Keratinocyte (primary cell): Measurements from ENCODE around the gene CHST12. TPM values are rescaled to one million over a fixed set of nuclear protein-coding genes. Genes with fewer than 3 reads are reported as not detected.

Experiments used
- DNase-seq: peaks from one replicate; pipeline ENCODE4 v3.0.0-alpha.2; 2011; ENCODE audit warnings: low read depth, missing footprints, low spot score
- FAIRE-seq: peaks from 2 replicates; lab custom pipeline; 2011; peaks lifted over from hg19 to GRCh38; lab: Jason Lieb, UNC
- H2AFZ ChIP-seq: 2 replicates; pipeline ENCODE4 v1.6.0; 2012; ENCODE audit warnings: low read length, control low read depth, inconsistent platforms; ENCODE audit not compliant: control insufficient read depth
- H3K27ac ChIP-seq: 2 replicates; pipeline ENCODE4 v1.5.1; 2011; ENCODE audit warnings: low read length; ENCODE audit not compliant: control insufficient read depth, insufficient read depth
- H3K27me3 ChIP-seq: 3 replicates; pipeline ENCODE4 v1.6.0; 2011; ENCODE audit warnings: low read length; ENCODE audit not compliant: control insufficient read depth, insufficient read depth; ENCODE audit errors: extremely low read depth
- H3K36me3 ChIP-seq, 2 experiments: 2 replicates in 1 of 2; 3 replicates in 1 of 2; pipeline ENCODE4 v1.5.1; 2011; ENCODE audit warnings: low read length in 2 of 2, mild to moderate bottlenecking in 1 of 2; ENCODE audit not compliant: control insufficient read depth in 2 of 2, insufficient read depth in 2 of 2; ENCODE audit errors: extremely low read depth in 1 of 2
- H3K4me1 ChIP-seq: 3 replicates; pipeline ENCODE4 v1.5.1; 2011; ENCODE audit warnings: low read length; ENCODE audit not compliant: control insufficient read depth, insufficient read depth; ENCODE audit errors: extremely low read depth
- H3K4me2 ChIP-seq: 3 replicates; pipeline ENCODE4 v1.6.0; 2011; ENCODE audit warnings: low read depth, low read length; ENCODE audit not compliant: control insufficient read depth, insufficient read depth; ENCODE audit errors: extremely low read depth
- H3K4me3 ChIP-seq, 3 experiments: fragments of 200-600 bp in 1 of 3; sonication (generic) in 1 of 3; 2 replicates in 2 of 3; 3 replicates in 1 of 3; pipeline ENCODE4 v1.5.1; 2011 to 2016; ENCODE audit warnings: low read length in 3 of 3, mild to moderate bottlenecking in 3 of 3, control low read depth in 2 of 3, inconsistent platforms in 1 of 3, low read depth in 1 of 3, mixed read lengths in 1 of 3, mixed run types in 1 of 3, moderate library complexity in 1 of 3; ENCODE audit not compliant: control insufficient read depth in 2 of 3, insufficient read depth in 2 of 3; ENCODE audit errors: extremely low read depth in 1 of 3
- H3K79me2 ChIP-seq: 2 replicates; pipeline ENCODE4 v1.6.0; 2012; ENCODE audit warnings: low read length; ENCODE audit not compliant: control insufficient read depth, insufficient read depth
- H3K9ac ChIP-seq: 3 replicates; pipeline ENCODE4 v1.6.0; 2011; ENCODE audit warnings: low read length; ENCODE audit not compliant: control insufficient read depth, insufficient read depth; ENCODE audit errors: extremely low read depth
- H3K9me1 ChIP-seq: 3 replicates; pipeline ENCODE4 v1.6.0; 2011; ENCODE audit warnings: low read length; ENCODE audit not compliant: control insufficient read depth, insufficient read depth; ENCODE audit errors: extremely low read depth
- H3K9me3 ChIP-seq: 2 replicates; pipeline ENCODE4 v1.5.1; 2012; ENCODE audit warnings: low read depth, low read length; ENCODE audit not compliant: control insufficient read depth
- H4K20me1 ChIP-seq: 3 replicates; pipeline ENCODE4 v1.6.0; 2011; ENCODE audit warnings: low read length; ENCODE audit not compliant: control insufficient read depth, insufficient read depth; ENCODE audit errors: extremely low read depth
- EZH2 ChIP-seq: IDR thresholded peaks from one replicate; pipeline ENCODE4 v1.6.1; 2012; ENCODE audit warnings: inconsistent platforms, mild to moderate bottlenecking, low read length, moderate library complexity
- dilution Hi-C: fragments of 300-500 bp; cut with MboI; formaldehyde crosslinking; loops from one replicate; pipeline ENCODE4 v1.7.0; 2020; ENCODE audit warnings: low sequenced_read_pairs; ENCODE audit not compliant: extremely low pct_ligation_motif_present
- polyA plus RNA-seq, 5 experiments: library from polyadenylated mRNA; depleted of rRNA in 3 of 5; stranded (reverse) in 3 of 5; stranded (forward) in 1 of 5; unstranded in 1 of 5; fragments of >200 nt; gene quantifications; 1 replicate in 1 of 5; 2 replicates in 3 of 5; 3 replicates in 1 of 5; pipeline versions ENCODE4 v1.2.1 to v1.2.3, GENCODE V29; 2011 to 2012; ENCODE audit warnings: missing spikeins in 2 of 5, low read depth in 1 of 5, low replicate concordance in 1 of 5
- TF ChIP-seq, protein P1 (sequence below), 3 experiments: IDR thresholded peaks in 1 of 3; conservative IDR thresholded peaks in 1 of 3; optimal IDR thresholded peaks in 1 of 3; 2 replicates in 2 of 3; 3 replicates in 1 of 3; pipeline versions ENCODE3 to v1.5.1; 2011; ENCODE audit warnings: low read length in 3 of 3, mild to moderate bottlenecking in 3 of 3, moderate library complexity in 2 of 3, control low read depth in 1 of 3, inconsistent platforms in 1 of 3; ENCODE audit not compliant: insufficient read depth in 2 of 3; ENCODE audit errors: extremely low read depth in 1 of 3

Gene CHST12
- polyA plus RNA-seq, 1 donor (not counting 4 experiments of a cell fraction or from before 2014, with no cell fraction given): 5.0 TPM

DNA sequence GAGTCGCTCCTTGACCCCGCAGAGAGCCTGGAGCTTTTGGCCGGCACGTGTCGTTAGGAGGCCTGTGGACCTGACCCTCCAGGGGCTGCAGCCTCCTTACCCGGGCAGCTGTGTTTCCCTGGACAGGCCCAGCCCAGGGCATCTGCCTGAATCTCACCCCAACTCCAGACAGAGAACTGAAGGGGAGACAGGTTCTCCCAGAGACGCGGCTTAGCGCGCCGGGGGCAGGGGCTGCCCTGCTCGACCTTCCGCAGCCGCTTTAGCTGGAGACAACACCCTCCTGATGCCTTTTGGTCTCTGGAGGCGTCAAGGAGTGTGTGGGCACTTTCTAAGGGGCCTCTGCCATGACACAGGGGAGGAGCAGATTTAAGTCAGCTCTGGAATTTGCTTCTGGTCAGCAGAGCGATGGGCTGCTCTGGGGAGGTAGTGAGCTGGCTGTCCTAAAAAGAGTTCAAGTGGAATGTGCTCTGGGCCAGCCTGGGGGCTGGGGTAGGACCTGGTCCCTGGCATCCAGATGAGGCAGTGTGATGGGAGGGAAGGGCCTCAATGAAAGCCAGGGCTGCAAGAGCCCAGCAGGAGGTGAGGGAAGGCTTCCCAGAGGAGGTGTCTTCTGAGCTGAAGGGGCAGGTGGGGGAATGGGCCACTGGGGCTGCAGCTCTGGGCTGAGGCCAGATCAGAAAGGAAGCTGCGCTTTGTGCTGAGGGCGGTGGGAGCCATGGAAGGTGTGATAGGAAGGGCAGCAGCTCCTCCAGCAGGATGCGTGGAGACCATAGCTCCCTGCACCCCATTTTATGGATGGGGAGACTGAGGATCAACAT is 67.0 kb downstream of the CHST12 start:
- no peaks in the 10 kb centered on the region for H3K79me2 ChIP-seq
- no peaks in the 10 kb centered on the region for H3K36me3 ChIP-seq
- dilution Hi-C loops: no loop called here
- H3K9ac ChIP-seq: no peak overlapping the region
- H3K4me1 ChIP-seq: peaks cover 9% of the 10 kb centered on the region
- H3K9me1 ChIP-seq: no peaks in the 10 kb centered on the region
- no peak for DNase-seq
- H3K4me2 ChIP-seq: no peak overlapping the region
- no peaks in the 10 kb centered on the region for H3K9me3 ChIP-seq
- H2AFZ ChIP-seq: no peak overlapping the region
- H4K20me1 ChIP-seq: no peaks in the 10 kb centered on the region
- TF ChIP-seq, protein P1, sequence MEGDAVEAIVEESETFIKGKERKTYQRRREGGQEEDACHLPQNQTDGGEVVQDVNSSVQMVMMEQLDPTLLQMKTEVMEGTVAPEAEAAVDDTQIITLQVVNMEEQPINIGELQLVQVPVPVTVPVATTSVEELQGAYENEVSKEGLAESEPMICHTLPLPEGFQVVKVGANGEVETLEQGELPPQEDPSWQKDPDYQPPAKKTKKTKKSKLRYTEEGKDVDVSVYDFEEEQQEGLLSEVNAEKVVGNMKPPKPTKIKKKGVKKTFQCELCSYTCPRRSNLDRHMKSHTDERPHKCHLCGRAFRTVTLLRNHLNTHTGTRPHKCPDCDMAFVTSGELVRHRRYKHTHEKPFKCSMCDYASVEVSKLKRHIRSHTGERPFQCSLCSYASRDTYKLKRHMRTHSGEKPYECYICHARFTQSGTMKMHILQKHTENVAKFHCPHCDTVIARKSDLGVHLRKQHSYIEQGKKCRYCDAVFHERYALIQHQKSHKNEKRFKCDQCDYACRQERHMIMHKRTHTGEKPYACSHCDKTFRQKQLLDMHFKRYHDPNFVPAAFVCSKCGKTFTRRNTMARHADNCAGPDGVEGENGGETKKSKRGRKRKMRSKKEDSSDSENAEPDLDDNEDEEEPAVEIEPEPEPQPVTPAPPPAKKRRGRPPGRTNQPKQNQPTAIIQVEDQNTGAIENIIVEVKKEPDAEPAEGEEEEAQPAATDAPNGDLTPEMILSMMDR (optimal IDR thresholded peaks at IDR 0.05 in 1 of 3, IDR thresholded peaks at IDR 0.05 in 1 of 3, conservative IDR thresholded peaks at IDR 0.05 in 1 of 3; ENCODE audit: extremely low read depth in 1 of 3, insufficient read depth in 2 of 3, low read length in 3 of 3): no peak
- no peak for TF ChIP-seq EZH2
- no peak overlapping the region for H3K27ac ChIP-seq
- H3K4me3 ChIP-seq: no peak overlapping the region
- FAIRE-seq: no peak
- H3K27me3 ChIP-seq: peaks cover 5% of the 10 kb centered on the region

DNA sequence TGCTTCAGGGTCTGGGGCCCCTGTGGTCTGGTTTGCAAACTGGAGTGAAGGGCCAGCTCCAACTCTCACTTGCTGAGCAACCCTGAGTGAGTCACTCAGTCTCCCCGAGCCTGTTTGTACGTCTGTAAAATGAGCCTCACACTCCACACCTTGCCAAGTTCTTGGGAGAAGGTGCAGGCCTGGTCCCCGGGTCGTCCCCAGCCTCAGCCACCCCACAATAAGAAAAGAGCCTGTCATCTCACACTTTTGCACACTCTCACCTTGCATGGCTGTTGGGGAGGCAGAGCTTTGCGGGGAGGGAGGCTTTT is 67.6 kb downstream of the CHST12 start:
- Histone ChIP-seq H3K9me3 (no peaks in the 10 kb centered on the region), H3K9ac (no peak overlapping the region), H4K20me1 (no peaks in the 10 kb centered on the region), H3K4me2 (peak overlapping the region; percentile 52), H3K4me1 (peaks cover 9% of the 10 kb centered on the region), H2AFZ (peak overlapping the region; percentile 66), H3K9me1 (no peaks in the 10 kb centered on the region), H3K4me3 (no peak overlapping the region), H3K27ac (no peak overlapping the region), H3K27me3 (peaks cover 5% of the 10 kb centered on the region), H3K36me3 (no peaks in the 10 kb centered on the region), H3K79me2 (no peaks in the 10 kb centered on the region)
- FAIRE-seq (peak; percentile 80), DNase-seq (peak; percentile 21)
- no peak for TF ChIP-seq EZH2
- dilution Hi-C loops: no loop called here

DNA sequence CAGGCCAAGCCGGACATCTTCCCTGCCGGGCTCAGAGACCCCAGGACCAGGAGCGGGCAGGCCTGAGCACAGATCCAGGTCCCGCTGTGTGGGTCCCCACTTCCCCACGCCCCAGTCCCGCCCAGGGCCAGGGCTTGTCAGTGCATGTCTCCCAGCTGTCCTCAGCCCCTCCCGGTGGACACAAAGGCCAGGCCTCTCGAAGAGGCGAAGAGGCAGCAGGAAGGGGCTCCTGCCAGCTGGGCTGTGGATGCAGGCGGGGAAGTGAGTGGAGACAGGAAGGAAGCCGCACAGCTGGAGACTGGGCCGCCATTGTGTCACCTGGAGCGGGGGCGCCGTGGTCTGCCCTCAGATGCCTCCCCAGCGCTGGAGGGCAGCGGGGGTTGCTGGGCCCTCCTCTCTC is 68.0 kb downstream of the CHST12 start:
- TF ChIP-seq EZH2: no peak
- TF ChIP-seq, protein P1 (optimal IDR thresholded peaks at IDR 0.05 in 1 of 3, IDR thresholded peaks at IDR 0.05 in 1 of 3, conservative IDR thresholded peaks at IDR 0.05 in 1 of 3; ENCODE audit: extremely low read depth in 1 of 3, insufficient read depth in 2 of 3, low read length in 3 of 3): no peak
- no peak overlapping the region for H3K27ac ChIP-seq
- peaks cover 9% of the 10 kb centered on the region for H3K4me1 ChIP-seq
- peak overlapping the region; percentile 52 for H3K4me2 ChIP-seq
- H4K20me1 ChIP-seq: no peaks in the 10 kb centered on the region
- H3K9ac ChIP-seq: no peak overlapping the region
- peaks cover 5% of the 10 kb centered on the region for H3K27me3 ChIP-seq
- peak overlapping the region; percentile 66 for H2AFZ ChIP-seq
- H3K9me1 ChIP-seq: no peaks in the 10 kb centered on the region
- no peak overlapping the region for H3K4me3 ChIP-seq
- no peaks in the 10 kb centered on the region for H3K36me3 ChIP-seq
- no peaks in the 10 kb centered on the region for H3K9me3 ChIP-seq
- dilution Hi-C loops: no loop called here
- H3K79me2 ChIP-seq: no peaks in the 10 kb centered on the region
- DNase-seq: no peak
- FAIRE-seq: peak; percentile 5
